A673 (cell line): Measurements from ENCODE around the gene PAX5. TPM values are rescaled to one million over a fixed set of nuclear protein-coding genes. Genes with fewer than 3 reads are reported as not detected.

Experiments used
- BruUV-seq: library from RNA; stranded (reverse); fragments of 400-500 nt; replicated peaks from 2 replicates; lab custom pipeline; 2021; lab: Mats Ljungman, UMichigan
- CTCF ChIA-PET: fragments of 300-600 bp; sonication (Branson Sonifier 250); formaldehyde crosslinking; loops from one replicate; lab custom pipeline; 2022; ENCODE audit warnings: antibody characterized with exemption; lab: Charles Lee
- POLR2A ChIA-PET: fragments of 300-600 bp; sonication (Branson Sonifier 250); formaldehyde crosslinking; loops from one replicate; lab custom pipeline; 2022; ENCODE audit warnings: antibody characterized with exemption; ENCODE audit not compliant: low non-redundant PET; lab: Charles Lee
- DNase-seq: peaks from one replicate; pipeline ENCODE4 v3.0.0-alpha.2; 2015; ENCODE audit warnings: low spot score
- H3K27ac ChIP-seq: fragments of 200-600 bp; sonication (generic); 2 replicates; pipeline ENCODE4 v1.5.1; 2016; ENCODE audit warnings: mixed run types, low read depth, mild to moderate bottlenecking, mixed read lengths, antibody characterized with exemption, low read length; ENCODE audit not compliant: poor library complexity, severe bottlenecking
- H3K27me3 ChIP-seq: fragments of 200-600 bp; sonication (generic); replicated peaks from 2 replicates; pipeline ENCODE4 v1.6.1; 2017; ENCODE audit warnings: mixed run types, low read depth, mild to moderate bottlenecking, mixed read lengths, antibody characterized with exemption, low read length; ENCODE audit not compliant: insufficient read depth, poor library complexity
- H3K36me3 ChIP-seq: fragments of 200-600 bp; sonication (generic); 2 replicates; pipeline ENCODE4 v1.6.1; 2016; ENCODE audit warnings: mixed run types, mild to moderate bottlenecking, mixed read lengths, antibody characterized with exemption, low read length; ENCODE audit not compliant: insufficient read depth, poor library complexity, severe bottlenecking
- H3K4me1 ChIP-seq: fragments of 200-600 bp; sonication (generic); 2 replicates; pipeline ENCODE4 v1.6.1; 2017; ENCODE audit warnings: mixed run types, mild to moderate bottlenecking, mixed read lengths, antibody characterized with exemption, low read length; ENCODE audit not compliant: insufficient read depth, poor library complexity, severe bottlenecking
- H3K4me3 ChIP-seq: fragments of 200-600 bp; sonication (generic); 2 replicates; pipeline ENCODE4 v1.5.1; 2016; ENCODE audit warnings: low read depth, mixed run types, mild to moderate bottlenecking, mixed read lengths, low read length; ENCODE audit not compliant: poor library complexity, severe bottlenecking
- H3K9me3 ChIP-seq: fragments of 200-600 bp; sonication (generic); 2 replicates; pipeline ENCODE4 v1.6.1; 2016; ENCODE audit warnings: mixed run types, low read depth, mild to moderate bottlenecking, mixed read lengths, antibody characterized with exemption, low read length; ENCODE audit not compliant: poor library complexity, severe bottlenecking
- EZH2 ChIP-seq: fragments of 200-600 bp; sonication (generic); IDR thresholded peaks from 2 replicates; pipeline ENCODE4 v1.6.1; 2017; ENCODE audit warnings: borderline replicate concordance, low read depth, mild to moderate bottlenecking, mixed read lengths, antibody characterized with exemption, low read length; ENCODE audit not compliant: poor library complexity, severe bottlenecking
- intact Hi-C: fragments of 100-400 bp; cut with micrococcal nuclease; formaldehyde crosslinking; loops from one replicate; pipeline ENCODE4 v1.10.0; 2022; ENCODE audit not compliant: unreplicated experiment
- total RNA-seq: library from RNA; stranded (reverse); gene quantifications from 2 replicates; pipeline ENCODE4 v1.2.3, GENCODE V29; 2021
- TF ChIP-seq, protein P1 (sequence below): fragments of 300-800, 200-600 bp; sonication (generic); conservative IDR thresholded peaks from 2 replicates; pipeline ENCODE4 v1.5.1; 2017; ENCODE audit warnings: low read depth, mild to moderate bottlenecking, antibody characterized with exemption, low read length, moderate library complexity, mixed read lengths

The PAX5 gene
- total RNA-seq, 1 experiment from 2014 or later: 5.5 TPM

DNA sequence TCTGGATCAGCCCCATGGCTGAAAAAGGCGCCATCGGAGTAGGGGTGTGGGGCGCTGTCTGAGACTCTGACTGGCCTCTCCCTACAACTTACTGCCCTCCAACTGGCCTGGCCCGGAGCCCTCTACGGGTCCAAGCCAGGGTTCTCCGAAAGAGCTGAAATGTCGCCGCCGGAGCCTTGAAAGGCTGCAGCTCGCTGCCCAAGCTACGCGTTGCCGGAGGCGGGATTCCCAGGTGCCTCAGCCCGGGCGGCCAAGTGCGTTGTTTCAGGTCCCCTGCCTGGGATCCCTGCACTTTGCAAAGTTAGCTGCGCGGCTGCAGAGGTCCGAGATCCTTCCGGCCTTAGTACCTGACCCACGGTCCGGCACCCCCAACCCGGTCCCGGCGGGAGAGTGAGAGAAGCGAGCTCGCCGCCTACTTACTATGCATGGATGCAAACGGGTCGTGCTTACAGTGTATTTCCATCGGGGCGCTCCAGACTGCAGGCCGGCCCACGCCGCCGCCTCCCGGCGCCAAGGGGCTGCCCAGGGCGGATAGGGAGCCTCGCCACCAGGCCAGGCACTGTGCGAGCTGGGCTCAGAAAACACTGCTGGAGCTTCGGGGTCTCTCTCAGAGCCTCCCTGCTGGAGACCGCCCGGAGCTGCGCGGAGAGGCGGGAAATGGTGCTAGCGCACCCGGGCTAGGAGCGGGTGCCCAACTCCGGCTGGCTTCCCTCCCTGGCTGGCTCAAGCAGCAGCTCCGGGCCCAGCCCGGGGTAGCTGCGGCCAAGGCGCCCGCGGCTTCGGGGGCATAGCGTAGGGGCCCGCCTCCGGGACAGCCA is 7.7 kb downstream of the PAX5 start:
- Histone ChIP-seq H3K4me1 (no peaks in the 10 kb centered on the region), H3K36me3 (no peaks in the 10 kb centered on the region), H3K27ac (no peak overlapping the region), H3K4me3 (peak overlapping the region; percentile 56), H3K9me3 (no peaks in the 10 kb centered on the region), H3K27me3 (peaks cover 9% of the 10 kb centered on the region)
- no TSS peak for BruUV-seq
- TF ChIP-seq EZH2: no peak
- TF ChIP-seq, protein P1, sequence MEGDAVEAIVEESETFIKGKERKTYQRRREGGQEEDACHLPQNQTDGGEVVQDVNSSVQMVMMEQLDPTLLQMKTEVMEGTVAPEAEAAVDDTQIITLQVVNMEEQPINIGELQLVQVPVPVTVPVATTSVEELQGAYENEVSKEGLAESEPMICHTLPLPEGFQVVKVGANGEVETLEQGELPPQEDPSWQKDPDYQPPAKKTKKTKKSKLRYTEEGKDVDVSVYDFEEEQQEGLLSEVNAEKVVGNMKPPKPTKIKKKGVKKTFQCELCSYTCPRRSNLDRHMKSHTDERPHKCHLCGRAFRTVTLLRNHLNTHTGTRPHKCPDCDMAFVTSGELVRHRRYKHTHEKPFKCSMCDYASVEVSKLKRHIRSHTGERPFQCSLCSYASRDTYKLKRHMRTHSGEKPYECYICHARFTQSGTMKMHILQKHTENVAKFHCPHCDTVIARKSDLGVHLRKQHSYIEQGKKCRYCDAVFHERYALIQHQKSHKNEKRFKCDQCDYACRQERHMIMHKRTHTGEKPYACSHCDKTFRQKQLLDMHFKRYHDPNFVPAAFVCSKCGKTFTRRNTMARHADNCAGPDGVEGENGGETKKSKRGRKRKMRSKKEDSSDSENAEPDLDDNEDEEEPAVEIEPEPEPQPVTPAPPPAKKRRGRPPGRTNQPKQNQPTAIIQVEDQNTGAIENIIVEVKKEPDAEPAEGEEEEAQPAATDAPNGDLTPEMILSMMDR: no peak
- ChIA-PET POLR2A (no interaction called here), CTCF (interaction anchor here (2.5 kb wide), 1 partner anchor 30 kb away, joined by 6 read pairs; no protein-coding TSS in a partner anchor)
- intact Hi-C loops: loop anchor here (5.0 to 10.0 kb wide), 2 partner anchors 121 to 308 kb away; no protein-coding TSS in a partner anchor
- DNase-seq: peak; percentile 46

DNA sequence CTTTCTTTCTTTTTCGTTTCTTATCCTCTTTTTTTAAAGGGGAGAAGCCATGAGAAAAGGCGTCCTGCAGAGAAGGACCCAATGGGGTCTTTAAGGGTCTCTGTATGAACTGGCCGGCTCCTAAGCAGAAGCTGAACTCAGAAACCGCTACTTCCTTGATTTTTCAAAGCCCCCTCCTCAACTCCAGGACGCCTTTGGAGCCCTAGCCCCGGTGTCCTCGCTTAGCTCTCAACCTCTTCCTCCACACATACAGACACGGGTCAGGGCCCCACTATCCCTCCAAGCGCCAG is 8.3 kb downstream of the PAX5 start:
- ChIA-PET POLR2A (interaction anchor here (0.6 kb wide), 1 partner anchor 112 kb away, joined by 3 read pairs; no protein-coding TSS in a partner anchor), CTCF (interaction anchor here (2.5 kb wide), 1 partner anchor 30 kb away, joined by 6 read pairs; no protein-coding TSS in a partner anchor)
- BruUV-seq: no TSS peak
- no peaks in the 10 kb centered on the region for H3K36me3 ChIP-seq
- no peak overlapping the region for H3K27ac ChIP-seq
- H3K9me3 ChIP-seq: no peaks in the 10 kb centered on the region
- H3K27me3 ChIP-seq: peaks cover 9% of the 10 kb centered on the region
- TF ChIP-seq, protein P1: no peak
- no peak for TF ChIP-seq EZH2
- intact Hi-C loops: loop anchor here (5.0 to 10.0 kb wide), 2 partner anchors 122 to 309 kb away; no protein-coding TSS in a partner anchor
- no peaks in the 10 kb centered on the region for H3K4me1 ChIP-seq
- peak overlapping the region; percentile 56 for H3K4me3 ChIP-seq
- DNase-seq: no peak

DNA sequence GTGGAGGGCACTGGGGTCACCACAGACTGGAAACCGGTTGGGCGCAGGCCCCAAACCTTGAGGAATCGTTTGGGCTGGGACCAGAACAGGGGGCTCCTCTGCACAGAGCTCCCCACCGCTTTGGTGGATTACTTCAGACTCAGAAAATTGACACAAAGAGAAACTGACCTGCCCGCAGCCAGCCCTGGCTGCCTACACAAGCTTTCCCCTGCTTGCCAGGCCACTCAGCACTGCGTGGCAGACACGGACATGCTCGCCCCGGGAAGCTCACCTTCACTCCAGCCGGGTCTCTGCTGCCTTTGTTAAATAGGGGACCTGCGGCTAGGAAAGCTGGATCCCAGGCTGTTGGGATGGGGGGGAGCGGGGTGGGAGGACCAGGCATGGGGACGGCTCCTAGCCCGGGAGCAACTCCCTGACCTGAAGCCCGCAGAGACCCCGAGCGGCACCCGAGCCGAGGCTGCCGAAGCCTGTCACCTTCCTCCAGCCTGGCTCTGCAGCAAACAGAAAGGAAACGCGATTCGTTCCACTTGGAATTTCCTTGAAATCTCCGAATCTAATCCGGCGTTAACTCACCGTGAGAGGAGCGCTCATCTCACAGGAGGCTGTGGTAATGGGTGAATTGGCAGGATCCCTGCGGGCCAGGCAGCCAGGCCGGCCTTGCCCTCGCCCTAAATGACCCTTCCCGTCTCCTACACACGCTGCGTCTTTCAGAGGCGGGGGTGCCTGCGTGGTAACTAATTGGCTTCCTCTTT is 8.8 kb downstream of the PAX5 start:
- no peaks in the 10 kb centered on the region for H3K4me1 ChIP-seq
- H3K4me3 ChIP-seq: peak overlapping the region; percentile 56
- H3K27me3 ChIP-seq: peaks cover 9% of the 10 kb centered on the region
- H3K27ac ChIP-seq: no peak overlapping the region
- no peak for TF ChIP-seq EZH2
- TF ChIP-seq, protein P1: no peak
- BruUV-seq: no TSS peak
- DNase-seq: peak; percentile 83
- ChIA-PET POLR2A (interaction anchor here (0.6 kb wide), 1 partner anchor 113 kb away, joined by 3 read pairs; no protein-coding TSS in a partner anchor), CTCF (interaction anchor here (2.5 kb wide), 1 partner anchor 29 kb away, joined by 6 read pairs; no protein-coding TSS in a partner anchor)
- no peaks in the 10 kb centered on the region for H3K9me3 ChIP-seq
- intact Hi-C loops: loop anchor here (5.0 to 10.0 kb wide), 2 partner anchors 122 to 310 kb away; no protein-coding TSS in a partner anchor
- H3K36me3 ChIP-seq: no peaks in the 10 kb centered on the region
